Small intestine (tissue), 7 donors: ENCODE measurements around the gene ST3GAL2. TPM values are rescaled to one million over a fixed set of nuclear protein-coding genes. Genes with fewer than 3 reads are reported as not detected.

Experiments used
- DNase-seq, 2 donors: peaks; one replicate each; pipeline versions ENCODE4 v3.0.0 to v3.0.0-alpha.2; 2013
- FAIRE-seq: peaks from 2 replicates; lab custom pipeline; 2012; peaks lifted over from hg19 to GRCh38; lab: Jason Lieb, UNC
- H3K27ac ChIP-seq, 3 donors: one replicate each; pipeline ENCODE4 v1.5.1; 2013; ENCODE audit warnings: low read length in 2 of 3, mild to moderate bottlenecking in 2 of 3, control low read depth in 1 of 3, inconsistent platforms in 1 of 3, low read depth in 1 of 3, moderate library complexity in 1 of 3
- H3K27me3 ChIP-seq, 3 donors: one replicate each; pipeline ENCODE4 v1.6.1; 2013; ENCODE audit warnings: low read length in 3 of 3, inconsistent platforms in 1 of 3; ENCODE audit not compliant: control insufficient read depth in 3 of 3, insufficient read depth in 3 of 3
- H3K36me3 ChIP-seq, 3 donors: one replicate each; pipeline ENCODE4 v1.6.1; 2013; ENCODE audit warnings: low read length in 3 of 3, inconsistent platforms in 1 of 3, low read depth in 1 of 3, mild to moderate bottlenecking in 1 of 3, moderate library complexity in 1 of 3; ENCODE audit not compliant: control insufficient read depth in 3 of 3, insufficient read depth in 2 of 3
- H3K4me1 ChIP-seq, 3 donors: one replicate each; pipeline ENCODE4 v1.6.1; 2013; ENCODE audit warnings: low read length in 2 of 3, inconsistent platforms in 1 of 3, low read depth in 1 of 3, mild to moderate bottlenecking in 1 of 3, moderate library complexity in 1 of 3; ENCODE audit not compliant: control insufficient read depth in 3 of 3, insufficient read depth in 2 of 3
- H3K4me3 ChIP-seq, 3 donors: one replicate each; pipeline ENCODE4 v1.5.1; 2013; ENCODE audit warnings: low read length in 3 of 3, control low read depth in 1 of 3, inconsistent platforms in 1 of 3, low read depth in 1 of 3, mild to moderate bottlenecking in 1 of 3, moderate library complexity in 1 of 3
- H3K9me3 ChIP-seq, 2 donors: one replicate each; pipeline ENCODE4 v1.6.1; 2013; ENCODE audit warnings: low read depth in 1 of 2, low read length in 1 of 2; ENCODE audit not compliant: control insufficient read depth in 2 of 2, insufficient read depth in 1 of 2
- WGBS, 3 donors: extraction: QIAGEN DNeasy Blood & Tissue Kit; methylation state at CpG; one replicate each; pipeline ENCODE4 v1.1.7; 2013; 5-methylcytosine and 5-hydroxymethylcytosine counted together
- polyA plus RNA-seq, 4 donors: library from polyadenylated mRNA; stranded (reverse) in 3 of 4; unstranded in 1 of 4; fragments of 200-250 nt in 3 of 4; fragments of 120-200 nt in 1 of 4; gene quantifications; one replicate each; pipeline versions ENCODE4 v1.2.1 to v1.2.3, GENCODE V29; 2013
- donor health status: healthy with polysubstance abuse.
- donor health status: control.
- donor health status: control.
- donor health status: Bipolar disorder and iron deficiency.
- donor health status: healthy.

Gene ST3GAL2
- polyA plus RNA-seq, 4 donors: 5.6 to 16.3 (median 8.4) TPM

GRCh38 chr16:70437582-70438557 lies 1.0 kb downstream of the ST3GAL2 start:
- Histone ChIP-seq H3K9me3 (no peaks in the 10 kb centered on the region), H3K27me3 (no peaks in the 10 kb centered on the region), H3K4me3 (peak overlapping the region; percentile 70 to 84 (median 82)), H3K4me1 (peaks cover 0 to 46% (median 18%) of the 10 kb centered on the region in 3 donors), H3K36me3 (peaks cover 0 to 26% (median 0%) of the 10 kb centered on the region in 3 donors), H3K27ac (peak overlapping the region in 2 of 3 donors; percentile 43 to 46)
- DNase-seq: peak in 1 of 2 donors; percentile 53
- no peak for FAIRE-seq
- WGBS, 3 donors: 16 to 27% (median 26%) methylated on average over 22 of the region's 22 CpGs

- Histone ChIP-seq H3K27me3 (no peaks in the 10 kb centered on the region), H3K9me3 (no peaks in the 10 kb centered on the region), H3K4me1 (peaks cover 0 to 52% (median 21%) of the 10 kb centered on the region in 3 donors), H3K36me3 (peaks cover 0 to 31% (median 0%) of the 10 kb centered on the region in 3 donors), H3K27ac (peak overlapping the region in 1 of 3 donors; percentile 32), H3K4me3 (peak overlapping the region in 2 of 3 donors; percentile 70 to 82)
- DNase-seq: peak in 1 of 2 donors; percentile 50
- 56 to 89% (median 84%) methylated on average over 5 of the region's 5 CpGs for WGBS, 3 donors
- no peak for FAIRE-seq
Observed at GRCh38 chr16:70437017-70437581, 1.8 kb downstream of the ST3GAL2 start.

DNA sequence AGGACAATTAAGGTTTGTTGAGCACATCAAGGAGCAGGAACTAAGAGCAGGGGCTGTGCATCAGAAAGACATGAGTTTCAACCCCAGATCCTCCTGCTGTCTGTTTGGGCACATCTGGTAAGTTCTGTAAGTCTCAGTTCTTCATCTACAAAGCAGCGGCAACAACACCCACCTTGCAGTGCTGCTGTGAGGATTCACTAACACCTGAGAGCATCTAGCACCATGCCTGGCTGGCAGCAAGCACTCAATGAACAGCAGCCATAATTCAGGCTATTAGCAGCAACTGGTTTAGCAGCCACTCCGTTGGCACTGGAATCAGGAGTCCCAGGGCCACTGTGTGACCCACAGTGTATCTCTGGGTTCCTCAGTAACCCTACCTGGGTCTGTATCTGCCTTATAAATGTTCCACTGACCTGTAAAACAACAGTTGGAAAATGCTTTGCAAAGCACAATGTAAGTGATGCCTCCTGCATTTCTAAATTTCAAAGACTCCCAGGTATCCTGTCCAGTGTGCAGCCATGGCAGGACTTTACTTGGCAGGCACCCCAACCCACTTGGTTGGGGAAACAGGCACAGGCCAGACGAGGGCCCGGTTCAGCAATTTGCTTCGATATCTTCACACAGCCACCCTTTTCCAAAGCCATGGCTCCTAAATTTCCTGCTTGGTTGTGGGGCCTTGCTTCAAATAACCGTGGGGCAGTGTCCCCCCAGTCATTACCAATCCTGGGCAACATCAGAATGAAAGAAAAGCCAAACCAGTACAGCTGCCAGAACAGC lies 4.2 kb downstream of the ST3GAL2 start:
- Histone ChIP-seq H3K4me1 (peaks cover 9 to 64% (median 35%) of the 10 kb centered on the region in 3 donors), H3K27me3 (no peaks in the 10 kb centered on the region), H3K36me3 (peaks cover 0 to 44% (median 0%) of the 10 kb centered on the region in 3 donors), H3K9me3 (no peaks in the 10 kb centered on the region), H3K4me3 (no peak overlapping the region), H3K27ac (no peak overlapping the region)
- 82 to 87% (median 85%) methylated on average over 6 of the region's 6 CpGs for WGBS, 3 donors
- no peak for DNase-seq
- FAIRE-seq: no peak

- peak overlapping the region; percentile 32 to 56 (median 49) for H3K27ac ChIP-seq
- DNase-seq (peak in 1 of 2 donors; percentile 49), FAIRE-seq (no peak)
- H3K4me3 ChIP-seq: no peak overlapping the region
- H3K27me3 ChIP-seq: no peaks in the 10 kb centered on the region
- H3K9me3 ChIP-seq: no peaks in the 10 kb centered on the region
- H3K36me3 ChIP-seq: peaks cover 0 to 48% (median 0%) of the 10 kb centered on the region in 3 donors
- H3K4me1 ChIP-seq: peaks cover 11 to 72% (median 40%) of the 10 kb centered on the region in 3 donors
- WGBS, 3 donors: 52 to 62% (median 52%) methylated on average over 5 of the region's 5 CpGs
Observed at GRCh38 chr16:70433458-70434103, 5.3 kb downstream of the ST3GAL2 start.

DNA sequence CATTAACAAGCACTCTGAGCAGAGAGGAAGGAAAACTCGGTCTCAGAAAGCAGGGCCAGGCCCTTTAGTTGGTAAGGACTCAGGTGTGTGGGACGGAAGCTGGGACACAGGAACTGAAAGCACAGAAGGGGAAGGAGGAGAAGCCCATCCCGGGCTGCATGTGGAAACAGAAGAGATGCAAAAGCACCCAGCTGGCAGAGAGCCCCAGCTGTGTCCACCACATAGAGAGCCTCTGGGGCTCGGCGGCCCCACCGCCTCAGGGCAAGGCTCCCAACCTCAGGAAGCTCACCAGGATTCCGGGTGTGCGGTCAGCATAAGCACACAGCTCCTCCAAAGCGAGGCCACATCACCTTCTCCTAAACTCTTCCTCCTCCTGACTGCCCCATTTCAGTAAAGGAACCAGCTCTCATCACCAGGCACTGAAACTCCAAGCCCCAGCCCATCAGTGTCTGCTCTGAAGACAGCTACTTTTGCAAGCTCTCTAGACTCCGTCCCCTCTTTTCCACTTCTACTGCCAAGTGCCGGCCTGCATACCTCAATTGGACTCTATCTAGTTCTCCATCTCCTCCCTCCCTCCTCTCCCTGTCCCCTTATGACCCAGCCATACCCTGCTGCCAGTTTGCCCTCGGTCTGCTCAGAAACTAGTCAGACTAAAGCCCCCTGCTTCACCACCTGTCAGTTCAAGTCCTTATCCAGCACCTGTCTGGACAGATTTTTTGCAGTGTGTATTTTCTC lies 6.0 kb downstream of the ST3GAL2 start:
- DNase-seq: peak in 1 of 2 donors; percentile 25
- no peak for FAIRE-seq
- Histone ChIP-seq H3K27me3 (no peaks in the 10 kb centered on the region), H3K9me3 (no peaks in the 10 kb centered on the region), H3K4me1 (peaks cover 11 to 78% (median 43%) of the 10 kb centered on the region in 3 donors), H3K36me3 (peaks cover 0 to 49% (median 0%) of the 10 kb centered on the region in 3 donors), H3K4me3 (no peak overlapping the region), H3K27ac (peak overlapping the region; percentile 32 to 56 (median 49))
- 38 to 69% (median 66%) methylated on average over 12 of the region's 12 CpGs for WGBS, 3 donors

DNA sequence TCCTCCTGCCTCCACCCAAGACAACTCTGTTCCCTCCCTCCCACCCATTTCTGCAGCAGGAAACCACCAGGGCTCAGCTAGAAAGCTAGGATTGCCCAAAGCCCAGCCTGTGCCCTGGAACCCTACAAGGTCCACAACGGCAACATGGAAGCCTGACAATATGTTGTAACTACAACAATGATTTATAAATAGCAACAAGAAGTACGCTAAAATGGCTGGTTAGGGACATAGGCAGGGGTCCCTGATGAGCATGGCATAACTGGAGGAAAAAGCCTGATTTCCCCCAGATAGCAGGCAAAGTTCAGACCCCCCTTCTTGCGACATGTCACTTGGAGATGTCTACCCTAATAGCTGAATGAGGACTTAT lies 6.6 kb downstream of the ST3GAL2 start:
- Histone ChIP-seq H3K4me3 (no peak overlapping the region), H3K9me3 (no peaks in the 10 kb centered on the region), H3K4me1 (peaks cover 11 to 84% (median 45%) of the 10 kb centered on the region in 3 donors), H3K36me3 (peaks cover 0 to 51% (median 0%) of the 10 kb centered on the region in 3 donors), H3K27me3 (no peaks in the 10 kb centered on the region), H3K27ac (peak overlapping the region in 2 of 3 donors; percentile 49 to 56)
- FAIRE-seq (no peak), DNase-seq (no peak)
- 49 to 58% (median 56%) methylated on average over 3 of the region's 3 CpGs for WGBS, 3 donors
